Kidney epithelial cell (primary cell): ENCODE results near the gene SOWAHD. TPM values are rescaled to one million over a fixed set of nuclear protein-coding genes. Genes with fewer than 3 reads are reported as not detected.
"Not testable (repeated sequence)": the region's sequence is repeated elsewhere in the genome, so short reads cannot be mapped to it uniquely, and the experiment has no call there.

Source experiments
- DNase-seq: peaks from one replicate; pipeline ENCODE4 v3.0.0-alpha.2; 2010; ENCODE audit warnings: low read depth
- H3K27me3 ChIP-seq: 2 replicates; pipeline ENCODE4 v1.6.0; 2011; ENCODE audit warnings: low read length; ENCODE audit not compliant: control insufficient read depth, insufficient read depth
- H3K36me3 ChIP-seq: 2 replicates; pipeline ENCODE4 v1.5.1; 2011; ENCODE audit warnings: low read length; ENCODE audit not compliant: control insufficient read depth, insufficient read depth
- H3K4me3 ChIP-seq: 2 replicates; pipeline ENCODE4 v1.5.1; 2011; ENCODE audit warnings: low read depth, mild to moderate bottlenecking, control low read depth, low read length
- CTCF ChIP-seq: IDR thresholded peaks from 2 replicates; pipeline ENCODE4 v1.5.1; 2011; ENCODE audit warnings: mild to moderate bottlenecking, moderate library complexity, low read length, control low read depth, inconsistent platforms; ENCODE audit not compliant: insufficient read depth, poor library complexity, severe bottlenecking
- total RNA-seq: library from RNA; depleted of rRNA; stranded (reverse); fragments of >200 nt; gene quantifications from 2 replicates; pipeline ENCODE4 v1.2.3, GENCODE V29; 2015

Gene SOWAHD
- total RNA-seq, 1 donor from 2014 or later = not detected

GRCh38 chrX:119791437-119792231 is 33.2 kb downstream of the SOWAHD start, which contains the start of gene RPL39:
Gene RPL39, minus strand, starts transcription at chrX:119791630. Its CDS starts 54 bp downstream, at chrX:119791576.
- Histone ChIP-seq H3K27me3 (no peaks in the 10 kb centered on the region), H3K36me3 (no peaks in the 10 kb centered on the region), H3K4me3 (peak within 1 kb of the TSS; percentile 65)
- peak; percentile 47 for DNase-seq
- TF ChIP-seq CTCF = no peak

GRCh38 chrX:119801253-119802221 is 43.1 kb downstream of the SOWAHD start:
- TF ChIP-seq CTCF = no peak
- no peak for DNase-seq
- H3K27me3 ChIP-seq = no peaks in the 10 kb centered on the region
- no peak overlapping the region for H3K4me3 ChIP-seq
- no peaks in the 10 kb centered on the region for H3K36me3 ChIP-seq

- no peaks in the 10 kb centered on the region for H3K27me3 ChIP-seq
- H3K36me3 ChIP-seq = no peaks in the 10 kb centered on the region
- TF ChIP-seq CTCF = no peak
- no peak overlapping the region for H3K4me3 ChIP-seq
- no peak for DNase-seq
Observed at GRCh38 chrX:119802546-119802945, 44.2 kb downstream of the SOWAHD start.

DNA sequence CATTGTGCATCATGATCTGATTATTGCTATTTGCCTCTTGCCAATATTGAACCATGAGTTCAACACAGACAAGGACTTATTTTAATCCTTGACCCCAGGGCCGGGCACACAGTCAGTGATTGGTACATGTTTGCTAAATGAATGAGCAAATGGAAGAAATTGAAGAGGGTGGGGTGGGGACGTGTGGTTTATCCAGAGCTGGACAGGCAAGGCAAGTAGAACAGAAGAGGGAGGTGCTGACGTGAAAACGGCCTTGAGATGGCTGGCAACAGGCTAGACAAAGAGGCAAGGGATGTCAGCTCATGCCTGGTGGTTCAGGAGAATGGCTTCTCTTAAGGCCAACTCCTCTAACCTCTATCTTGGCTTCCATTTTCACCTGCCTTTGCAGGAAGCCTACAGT is 50.1 kb downstream of the SOWAHD start:
- H3K4me3 ChIP-seq, H3K27me3 ChIP-seq, DNase-seq, H3K36me3 ChIP-seq: not testable (repeated sequence)

GRCh38 chrX:119809185-119809666 is 50.8 kb downstream of the SOWAHD start:
- no peak for TF ChIP-seq CTCF
- Histone ChIP-seq H3K36me3 (no peaks in the 10 kb centered on the region), H3K27me3 (no peaks in the 10 kb centered on the region), H3K4me3 (no peak overlapping the region)
- no peak for DNase-seq

Other genes starting within 250 kb of the SOWAHD start
- 14.5 and 27.4 TPM in 2 replicates for gene STEEP1, start 193.2 kb upstream of the SOWAHD start, total RNA-seq
- 30.1 and 35.2 TPM in 2 replicates for gene UBE2A, start 184.0 kb upstream of the SOWAHD start, total RNA-seq
- 6.8 and 7.7 TPM in 2 replicates for gene NKRF, start 152.2 kb upstream of the SOWAHD start, total RNA-seq
- 30.2 and 32.0 TPM in 2 replicates for gene SEPTIN6, start 65.4 kb upstream of the SOWAHD start, total RNA-seq
- gene RPL39, start 33.0 kb downstream of the SOWAHD start, total RNA-seq = 7,088 and 9,048 TPM in 2 replicates
- 3.9 and 4.7 TPM in 2 replicates for gene UPF3B, start 94.4 kb downstream of the SOWAHD start, total RNA-seq
- 22.0 and 25.1 TPM in 2 replicates for gene RNF113A, start 113.1 kb downstream of the SOWAHD start, total RNA-seq
- 48.9 and 60.8 TPM in 2 replicates for gene NDUFA1, start 113.2 kb downstream of the SOWAHD start, total RNA-seq
- not detected in 2 replicates for gene AKAP14, start 137.3 kb downstream of the SOWAHD start, total RNA-seq
- gene NKAP, start 185.2 kb downstream of the SOWAHD start, total RNA-seq = 4.9 and 6.1 TPM in 2 replicates